Mesothelial cell of epicardium (in vitro differentiated cells): Measurements from ENCODE around the gene PDIA5. TPM values are rescaled to one million over a fixed set of nuclear protein-coding genes. Genes with fewer than 3 reads are reported as not detected.

ENCODE experiments used
- DNase-seq, 2 experiments: peaks; one replicate each; pipeline ENCODE4 v3.0.0; 2021; ENCODE audit warnings: low spot score in 2 of 2; ENCODE audit not compliant: unreplicated experiment in 2 of 2
- H3K27ac Mint-ChIP-seq: 2 replicates; pipeline ENCODE4 v1.8.0; 2021; ENCODE audit warnings: mixed read lengths
- H3K27me3 Mint-ChIP-seq: 2 replicates; pipeline ENCODE4 v1.8.0; 2021; ENCODE audit warnings: low read depth, mixed read lengths
- H3K36me3 Mint-ChIP-seq: 2 replicates; pipeline ENCODE4 v1.8.0; 2021; ENCODE audit warnings: mixed read lengths
- H3K4me1 Mint-ChIP-seq: 2 replicates; pipeline ENCODE4 v1.8.0; 2021; ENCODE audit warnings: mixed read lengths
- H3K4me3 Mint-ChIP-seq: 2 replicates; pipeline ENCODE4 v1.8.0; 2021; ENCODE audit warnings: mild to moderate bottlenecking, moderate library complexity, mixed read lengths
- H3K9me3 Mint-ChIP-seq: 2 replicates; pipeline ENCODE4 v1.8.0; 2021; ENCODE audit warnings: mixed read lengths
- total RNA-seq: library from RNA; stranded (reverse); gene quantifications from 3 replicates; pipeline ENCODE4 v1.2.1, GENCODE V29; 2021
- TF ChIP-seq, protein P1 (sequence below): fragments of 200-600 bp; sonication (generic); IDR thresholded peaks from one replicate; pipeline ENCODE4 v1.5.0; 2021; ENCODE audit warnings: antibody characterized with exemption; ENCODE audit not compliant: unreplicated experiment

Gene PDIA5
- total RNA-seq, 1 donor from 2014 or later = 19.1 TPM

GRCh38 chr3:123129532-123129931 lies 62.7 kb downstream of the PDIA5 start:
- TF ChIP-seq, protein P1, sequence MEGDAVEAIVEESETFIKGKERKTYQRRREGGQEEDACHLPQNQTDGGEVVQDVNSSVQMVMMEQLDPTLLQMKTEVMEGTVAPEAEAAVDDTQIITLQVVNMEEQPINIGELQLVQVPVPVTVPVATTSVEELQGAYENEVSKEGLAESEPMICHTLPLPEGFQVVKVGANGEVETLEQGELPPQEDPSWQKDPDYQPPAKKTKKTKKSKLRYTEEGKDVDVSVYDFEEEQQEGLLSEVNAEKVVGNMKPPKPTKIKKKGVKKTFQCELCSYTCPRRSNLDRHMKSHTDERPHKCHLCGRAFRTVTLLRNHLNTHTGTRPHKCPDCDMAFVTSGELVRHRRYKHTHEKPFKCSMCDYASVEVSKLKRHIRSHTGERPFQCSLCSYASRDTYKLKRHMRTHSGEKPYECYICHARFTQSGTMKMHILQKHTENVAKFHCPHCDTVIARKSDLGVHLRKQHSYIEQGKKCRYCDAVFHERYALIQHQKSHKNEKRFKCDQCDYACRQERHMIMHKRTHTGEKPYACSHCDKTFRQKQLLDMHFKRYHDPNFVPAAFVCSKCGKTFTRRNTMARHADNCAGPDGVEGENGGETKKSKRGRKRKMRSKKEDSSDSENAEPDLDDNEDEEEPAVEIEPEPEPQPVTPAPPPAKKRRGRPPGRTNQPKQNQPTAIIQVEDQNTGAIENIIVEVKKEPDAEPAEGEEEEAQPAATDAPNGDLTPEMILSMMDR = no peak
- Mint-ChIP-seq H3K4me3 (no peak overlapping the region), H3K27me3 (no peaks in the 10 kb centered on the region), H3K9me3 (no peaks in the 10 kb centered on the region), H3K27ac (no peak overlapping the region), H3K4me1 (peaks cover 8% of the 10 kb centered on the region), H3K36me3 (peaks cover 14% of the 10 kb centered on the region)
- no peak for DNase-seq

DNA sequence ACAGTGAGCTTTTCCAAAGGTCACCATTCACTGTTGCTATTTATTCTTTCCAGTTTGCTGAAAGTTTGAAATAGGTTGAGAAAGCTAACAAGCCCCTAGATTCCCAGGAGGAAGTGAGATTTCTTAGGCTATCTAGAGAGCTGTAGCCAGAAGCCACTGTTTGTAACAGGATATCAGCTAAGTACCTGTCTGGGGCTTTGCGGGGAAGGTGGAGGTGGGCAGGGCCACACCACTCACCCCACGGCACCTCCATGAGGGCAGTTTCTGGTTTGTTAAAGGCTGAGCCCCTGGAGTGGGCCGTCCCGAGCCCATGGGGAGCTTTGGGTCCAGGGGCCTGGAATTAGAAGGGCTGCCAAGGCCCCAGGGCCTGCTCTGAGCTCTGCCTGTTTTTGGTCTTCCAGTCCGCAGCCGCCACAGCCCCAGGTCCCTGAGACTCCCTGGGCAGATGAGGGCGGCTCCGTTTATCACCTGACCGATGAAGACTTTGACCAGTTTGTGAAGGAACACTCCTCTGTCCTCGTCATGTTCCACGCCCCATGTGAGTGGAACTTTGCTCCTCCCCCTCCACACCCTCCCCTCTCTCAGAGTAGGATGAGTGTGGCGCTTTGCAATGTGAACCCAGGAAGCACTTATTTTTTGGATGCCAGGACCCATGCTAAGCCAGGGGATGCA lies 63.4 kb downstream of the PDIA5 start:
- H3K36me3 Mint-ChIP-seq = peaks cover 10% of the 10 kb centered on the region

DNA sequence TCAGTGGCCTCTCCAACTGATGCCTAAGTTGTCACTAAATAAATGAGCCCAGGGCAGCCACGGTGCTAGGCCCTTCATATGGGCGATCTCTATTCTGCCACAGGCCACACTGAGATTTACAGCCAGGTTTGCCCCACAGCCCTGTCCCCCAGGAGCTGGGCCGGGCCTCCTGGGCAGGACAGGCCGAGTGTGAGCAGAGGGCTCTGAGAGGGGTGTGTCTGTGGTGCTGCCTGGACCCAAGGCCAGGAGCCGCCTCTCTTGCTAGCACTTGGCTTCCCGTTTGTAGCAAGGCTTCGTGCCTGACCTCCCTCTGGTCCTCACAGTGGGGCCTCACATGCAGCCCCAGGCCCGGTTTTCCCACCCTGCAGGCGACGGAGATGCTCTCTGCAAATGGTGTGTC lies 67.8 kb downstream of the PDIA5 start:
- no peaks in the 10 kb centered on the region for H3K9me3 Mint-ChIP-seq
- H3K4me1 Mint-ChIP-seq = peaks cover 6% of the 10 kb centered on the region
- TF ChIP-seq, protein P1 = no peak
- peaks cover 5% of the 10 kb centered on the region for H3K36me3 Mint-ChIP-seq
- no peak overlapping the region for H3K4me3 Mint-ChIP-seq
- no peak overlapping the region for H3K27ac Mint-ChIP-seq
- H3K27me3 Mint-ChIP-seq = no peaks in the 10 kb centered on the region
- no peak for DNase-seq

More for the DNA sequence above, 63.4 kb downstream of the PDIA5 start:
- Mint-ChIP-seq H3K4me1 (peaks cover 8% of the 10 kb centered on the region), H3K27me3 (no peaks in the 10 kb centered on the region), H3K4me3 (no peak overlapping the region), H3K9me3 (no peaks in the 10 kb centered on the region), H3K27ac (peak overlapping the region; percentile 30)
- TF ChIP-seq, protein P1 = no peak
- DNase-seq = no peak

- H3K4me3 Mint-ChIP-seq = no peak overlapping the region
- H3K36me3 Mint-ChIP-seq = peaks cover 6% of the 10 kb centered on the region
These were observed 70.2 kb downstream of the PDIA5 start for GRCh38 chr3:123137001-123137400.

DNA sequence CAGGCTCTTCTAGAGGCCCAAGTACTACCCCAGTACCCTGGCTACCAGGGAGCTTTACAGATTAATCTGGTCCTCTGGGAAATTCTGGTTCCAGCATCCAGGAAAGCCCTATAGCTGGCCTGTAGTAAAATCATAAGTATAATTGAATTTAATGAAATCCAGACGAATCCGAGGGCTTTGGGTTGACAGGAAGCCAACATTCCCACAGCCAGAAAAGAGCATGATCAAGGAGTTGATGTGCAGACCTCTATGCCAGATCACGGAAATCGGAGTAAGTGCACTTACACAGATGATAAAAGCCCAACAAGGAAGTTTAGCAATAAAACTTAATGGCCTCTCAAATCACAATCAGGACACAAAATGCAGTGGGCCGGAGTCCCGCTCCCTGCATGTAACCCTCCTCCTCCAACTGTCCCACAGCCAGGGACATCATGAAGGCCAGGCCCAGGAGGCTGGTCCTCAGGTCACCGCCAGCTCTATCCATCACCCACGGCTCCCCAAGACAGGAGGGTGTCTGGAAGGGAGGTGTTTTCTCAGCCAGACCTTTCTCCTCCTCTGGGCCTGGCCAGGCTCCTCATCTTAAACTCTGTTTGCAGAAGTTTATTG lies 72.1 kb downstream of the PDIA5 start:
- no peak for DNase-seq
- no peaks in the 10 kb centered on the region for H3K27me3 Mint-ChIP-seq
- TF ChIP-seq, protein P1 = no peak

More at GRCh38 chr3:123137001-123137400, 70.2 kb downstream of the PDIA5 start:
- Mint-ChIP-seq H3K9me3 (no peaks in the 10 kb centered on the region), H3K27me3 (no peaks in the 10 kb centered on the region), H3K4me1 (peaks cover 6% of the 10 kb centered on the region), H3K27ac (no peak overlapping the region)
- DNase-seq = no peak
- TF ChIP-seq, protein P1 = no peak

More for the DNA sequence above, 72.1 kb downstream of the PDIA5 start:
- peak overlapping the region; percentile 63 for H3K27ac Mint-ChIP-seq
- no peaks in the 10 kb centered on the region for H3K9me3 Mint-ChIP-seq
- H3K4me3 Mint-ChIP-seq = no peak overlapping the region
- H3K36me3 Mint-ChIP-seq = peaks cover 6% of the 10 kb centered on the region
- peaks cover 6% of the 10 kb centered on the region for H3K4me1 Mint-ChIP-seq
